Islet precursor cell (in vitro differentiated cells): ENCODE data around the gene CYTH4.

ENCODE experiments used
- DNase-seq: peaks from one replicate; pipeline ENCODE4 v3.0.0-alpha.2; 2018

CYTH4 gene

GRCh38 chr22:37353839-37354238 lies 71.5 kb downstream of the CYTH4 start:
- no peak for DNase-seq

GRCh38 chr22:37354261-37354660 lies 72.0 kb downstream of the CYTH4 start:
- DNase-seq = no peak

GRCh38 chr22:37354670-37355069 lies 72.4 kb downstream of the CYTH4 start:
- no peak for DNase-seq

GRCh38 chr22:37355174-37355573 lies 72.9 kb downstream of the CYTH4 start:
- no peak for DNase-seq

- DNase-seq = no peak
Observed at GRCh38 chr22:37356922-37357321, 74.6 kb downstream of the CYTH4 start.

- no peak for DNase-seq
Observed at GRCh38 chr22:37357446-37358075, 75.3 kb downstream of the CYTH4 start.

- DNase-seq = no peak
Observed at GRCh38 chr22:37358386-37358785, 76.1 kb downstream of the CYTH4 start.

GRCh38 chr22:37358917-37359316 lies 76.6 kb downstream of the CYTH4 start:
- no peak for DNase-seq

GRCh38 chr22:37362621-37363020 lies 80.3 kb downstream of the CYTH4 start:
- no peak for DNase-seq

GRCh38 chr22:37363261-37363992 lies 81.1 kb downstream of the CYTH4 start:
- no peak for DNase-seq
